ENCODE measurements around the gene SEMA3B. TPM values are rescaled to one million over a fixed set of nuclear protein-coding genes. Genes with fewer than 3 reads are reported as not detected.

Gene SEMA3B
- total RNA-seq, 2 experiments from 2014 or later, result 1.9 to 2.0 TPM

- H3K36me3 Mint-ChIP-seq (ENCODE audit: low read depth), result peaks cover 46% of the 10 kb centered on the region
- TF ChIP-seq CTCF (IDR thresholded peaks at IDR 0.05), result no peak
- no peaks in the 10 kb centered on the region for H3K9me3 ChIP-seq (ENCODE audit: control insufficient read depth in 1 of 2, insufficient read depth in 1 of 2, low read length in 2 of 2)
- ChIA-PET POLR2A (interaction anchor here (1.5 to 4.0 kb wide), 5 partner anchors 9 to 99 kb away, joined by 4 to 60 read pairs (median 17); partner anchors contain the start of genes HYAL3, IFRD2 and NAA80), CTCF (interaction anchor here (1.4 to 3.1 kb wide), 4 partner anchors 9 to 12 kb away, joined by 5 to 22 read pairs (median 6); no protein-coding TSS in a partner anchor)
- intact Hi-C loops (cut with DNase I, micrococcal nuclease), result loop anchor here (1.0 to 5.0 kb wide), 3 partner anchors 8 to 99 kb away; partner anchors contain the start of genes HYAL3 (in 1 of the 2) and NAA80 (in 1 of the 2)
- H3K9me3 Mint-ChIP-seq, result no peaks in the 10 kb centered on the region
- H3K4me1 ChIP-seq (ENCODE audit: insufficient read depth, low read length), result peaks cover 68% of the 10 kb centered on the region
- peak overlapping the region; percentile 92 for H3K27ac Mint-ChIP-seq
- peak overlapping the region; percentile 94 for H3K4me3 Mint-ChIP-seq
- peak overlapping the region; percentile 99 for H3K4me3 ChIP-seq (ENCODE audit: low read length)
- H3K4me1 Mint-ChIP-seq (ENCODE audit: low read depth), result peaks cover 65% of the 10 kb centered on the region
- DNase-seq (peak; percentile 74 to 95 (median 84)), ATAC-seq (ENCODE audit: poor library complexity) (peak; percentile 54)
- H3K36me3 ChIP-seq (ENCODE audit: insufficient read depth, low read length), result peaks cover 27% of the 10 kb centered on the region
- H3K27me3 ChIP-seq (ENCODE audit: control insufficient read depth in 1 of 2, insufficient read depth in 2 of 2, low read length in 2 of 2), result no peaks in the 10 kb centered on the region
- peak overlapping the region; percentile 73 to 80 for H3K27ac ChIP-seq (ENCODE audit: low read depth in 1 of 2, low read length in 2 of 2)
- no peaks in the 10 kb centered on the region for H3K27me3 Mint-ChIP-seq
These were observed 31.0 kb upstream of the SEMA3B start for GRCh38 chr3:50237754-50238548.

- Mint-ChIP-seq H3K4me1 (ENCODE audit: low read depth) (peaks cover 66% of the 10 kb centered on the region), H3K9me3 (no peaks in the 10 kb centered on the region), H3K36me3 (ENCODE audit: low read depth) (peaks cover 48% of the 10 kb centered on the region), H3K27ac (peak overlapping the region; percentile 92), H3K4me3 (peak overlapping the region; percentile 94), H3K27me3 (no peaks in the 10 kb centered on the region)
- Histone ChIP-seq H3K9me3 (ENCODE audit: control insufficient read depth in 1 of 2, insufficient read depth in 1 of 2, low read length in 2 of 2) (no peaks in the 10 kb centered on the region), H3K4me3 (ENCODE audit: low read length) (peak overlapping the region; percentile 99), H3K4me1 (ENCODE audit: insufficient read depth, low read length) (peaks cover 74% of the 10 kb centered on the region), H3K27me3 (ENCODE audit: control insufficient read depth in 1 of 2, insufficient read depth in 2 of 2, low read length in 2 of 2) (no peaks in the 10 kb centered on the region), H3K27ac (ENCODE audit: low read depth in 1 of 2, low read length in 2 of 2) (peak overlapping the region; percentile 73 to 80), H3K36me3 (ENCODE audit: insufficient read depth, low read length) (peaks cover 33% of the 10 kb centered on the region)
- intact Hi-C loops (cut with DNase I, micrococcal nuclease), result loop anchor here in 1 of 2 experiments (1.0 to 5.0 kb wide), 2 partner anchors 8 to 99 kb away; no protein-coding TSS in a partner anchor
- no peak for TF ChIP-seq CTCF (IDR thresholded peaks at IDR 0.05)
- ChIA-PET CTCF (interaction anchor here (1.4 to 2.2 kb wide), 3 partner anchors 8 to 12 kb away, joined by 5 to 6 read pairs (median 6); no protein-coding TSS in a partner anchor), POLR2A (interaction anchor here (2.1 to 4.0 kb wide), 3 partner anchors 8 to 99 kb away, joined by 7 to 60 read pairs (median 17); no protein-coding TSS in a partner anchor)
- DNase-seq (peak in 6 of 14 experiments; percentile 15 to 50 (median 37)), ATAC-seq (ENCODE audit: poor library complexity) (no peak)
These were observed 30.4 kb upstream of the SEMA3B start for GRCh38 chr3:50238549-50239026.

- Histone ChIP-seq H3K9me3 (ENCODE audit: control insufficient read depth in 1 of 2, insufficient read depth in 1 of 2, low read length in 2 of 2) (no peaks in the 10 kb centered on the region), H3K4me1 (ENCODE audit: insufficient read depth, low read length) (peaks cover 81% of the 10 kb centered on the region), H3K27me3 (ENCODE audit: control insufficient read depth in 1 of 2, insufficient read depth in 2 of 2, low read length in 2 of 2) (no peaks in the 10 kb centered on the region), H3K27ac (ENCODE audit: low read depth in 1 of 2, low read length in 2 of 2) (peak overlapping the region in 1 of 2 donors; percentile 80), H3K36me3 (ENCODE audit: insufficient read depth, low read length) (peaks cover 40% of the 10 kb centered on the region), H3K4me3 (ENCODE audit: low read length) (no peak overlapping the region)
- CTCF ChIA-PET, result interaction anchor here (0.8 to 2.2 kb wide), 3 partner anchors 11 to 45 kb away, joined by 3 to 6 read pairs (median 5); no protein-coding TSS in a partner anchor
- no peaks in the 10 kb centered on the region for H3K9me3 Mint-ChIP-seq
- H3K4me1 Mint-ChIP-seq (ENCODE audit: low read depth), result peaks cover 73% of the 10 kb centered on the region
- DNase-seq (no peak), ATAC-seq (ENCODE audit: poor library complexity) (no peak)
- H3K27ac Mint-ChIP-seq, result peak overlapping the region; percentile 92
- TF ChIP-seq CTCF (IDR thresholded peaks at IDR 0.05), result no peak
- intact Hi-C loops (cut with DNase I, micrococcal nuclease), result loop anchor here in 1 of 2 experiments (5.0 kb wide), 1 partner anchor 98 kb away; no protein-coding TSS in a partner anchor
- H3K36me3 Mint-ChIP-seq (ENCODE audit: low read depth), result peaks cover 56% of the 10 kb centered on the region
- POLR2A ChIA-PET, result interaction anchor here (1.4 kb wide), 1 partner anchor 21 kb away, joined by 4 read pairs; no protein-coding TSS in a partner anchor
- H3K27me3 Mint-ChIP-seq, result no peaks in the 10 kb centered on the region
- H3K4me3 Mint-ChIP-seq, result peak overlapping the region; percentile 94
These were observed 29.3 kb upstream of the SEMA3B start for GRCh38 chr3:50239649-50240048.
